SHP77 treated with DMSO at 0.1 percent for 48 hours (cell line): ENCODE measurements around the gene CFAP77.

ENCODE experiments used
- DNase-seq: peaks from one replicate; lab custom pipeline; 2025; lab: John Stamatoyannopoulos, UW

The CFAP77 gene

DNA sequence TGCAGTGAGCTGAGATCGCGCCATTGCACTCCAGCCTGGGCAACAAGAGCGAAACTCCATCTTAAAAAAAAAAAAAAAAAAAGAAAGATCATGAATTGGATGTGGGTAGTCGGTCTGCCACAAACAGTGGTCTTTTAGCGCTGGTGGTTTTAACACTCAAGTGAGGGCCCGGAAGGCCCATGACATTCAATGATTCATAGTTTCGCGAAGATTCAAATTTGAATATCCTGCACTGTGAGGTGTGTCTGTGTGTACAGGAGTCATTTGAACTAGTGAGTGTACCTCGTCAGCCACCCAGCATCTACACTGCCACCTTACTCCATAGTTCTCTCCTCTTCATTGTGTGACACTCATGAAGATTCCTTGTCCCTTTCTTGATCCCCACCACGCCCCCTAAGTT lies 41.3 kb downstream of the CFAP77 start:
- DNase-seq = no peak

DNA sequence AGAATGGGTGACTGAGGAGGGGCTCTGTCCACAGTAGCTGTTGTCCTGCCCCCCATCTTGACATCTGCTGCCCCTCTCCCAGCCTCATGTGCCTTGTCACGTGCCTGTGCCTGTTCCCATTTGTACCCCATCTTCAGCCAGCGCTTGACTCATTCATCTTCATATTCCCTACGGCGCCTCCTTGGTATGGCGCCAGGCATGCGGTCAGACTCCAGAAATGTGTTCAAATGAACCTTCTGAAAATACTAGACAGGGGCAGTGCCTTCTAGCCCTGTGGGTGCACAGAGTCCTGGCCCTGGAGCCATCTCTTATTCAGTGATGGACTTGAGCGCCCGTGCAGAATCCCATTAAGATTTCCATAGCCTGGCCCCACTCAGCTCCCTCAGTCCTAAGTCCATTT lies 46.2 kb downstream of the CFAP77 start:
- no peak for DNase-seq

DNA sequence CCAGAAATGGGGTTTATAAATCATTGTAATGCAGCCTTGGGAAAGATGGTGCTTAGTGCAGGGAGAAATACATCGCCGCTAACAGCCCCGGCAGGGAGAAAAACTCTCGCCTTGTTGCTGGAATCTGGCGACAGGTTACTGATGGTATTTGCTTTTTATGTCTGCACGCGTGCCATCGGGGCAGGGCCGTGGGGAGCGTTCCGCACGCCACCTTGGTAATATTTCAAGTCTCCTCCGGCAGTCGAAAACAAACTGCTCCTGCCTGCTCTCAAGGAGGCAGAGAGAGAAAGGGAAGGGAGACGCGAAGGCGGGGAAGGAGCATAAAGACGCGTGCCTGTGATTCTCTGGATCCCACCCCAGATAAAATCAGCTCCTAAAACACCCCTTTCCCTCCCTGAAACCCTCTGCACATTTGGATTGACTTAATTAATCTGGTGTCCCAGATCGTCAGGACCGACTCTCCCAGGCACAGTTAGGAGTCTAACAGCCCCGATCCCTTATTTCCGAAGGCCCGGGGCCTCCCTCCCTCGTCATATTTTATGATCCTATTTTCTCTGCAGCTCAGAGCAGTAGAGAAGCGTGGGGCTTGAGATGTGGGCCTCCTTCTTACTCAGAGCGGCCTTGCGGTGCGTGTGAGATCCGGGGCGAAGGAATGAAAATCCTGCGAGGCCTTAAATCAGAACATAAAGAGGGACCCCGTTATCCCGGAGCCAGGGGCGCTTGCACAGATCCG lies 47.7 kb downstream of the CFAP77 start:
- no peak for DNase-seq

DNA sequence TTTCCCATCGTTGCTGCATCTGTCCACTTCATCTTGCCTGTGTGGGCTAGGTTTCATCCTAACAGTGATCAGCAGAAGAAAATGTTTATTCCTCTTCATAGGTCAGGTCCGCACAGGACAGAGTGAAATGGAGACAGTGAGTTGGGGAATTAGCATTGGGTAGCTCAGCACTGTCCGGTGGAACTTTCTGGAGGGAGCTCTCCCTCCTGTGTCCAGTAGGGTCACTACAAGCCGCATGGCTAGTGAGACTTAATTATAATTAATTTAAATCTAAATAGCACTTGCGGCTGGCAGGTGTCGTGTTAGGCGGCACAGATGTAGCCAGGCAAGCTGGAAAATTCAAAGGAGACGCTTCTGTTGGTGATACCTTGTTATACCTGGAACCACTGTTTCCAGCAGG lies 48.4 kb downstream of the CFAP77 start:
- no peak for DNase-seq

DNA sequence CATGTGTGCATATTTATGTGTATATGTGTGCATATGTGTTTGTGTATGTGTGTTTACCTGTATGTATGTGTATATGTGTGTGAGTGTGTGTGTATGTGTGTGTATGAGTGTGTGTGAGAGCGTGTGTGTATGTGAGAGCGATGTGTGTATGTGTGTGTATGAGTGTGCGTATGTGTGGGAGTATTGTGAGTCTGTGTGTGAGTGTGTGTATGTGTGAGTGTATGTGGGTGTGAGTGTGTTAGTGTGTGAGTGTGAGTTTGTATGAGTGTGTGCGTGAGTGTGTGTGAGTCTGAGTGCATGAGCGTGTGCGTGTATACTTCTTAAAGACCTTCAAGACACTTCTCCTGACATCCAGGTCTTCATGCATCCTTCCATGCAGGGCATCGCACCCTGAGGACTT lies 49.6 kb downstream of the CFAP77 start:
- DNase-seq = no peak

DNA sequence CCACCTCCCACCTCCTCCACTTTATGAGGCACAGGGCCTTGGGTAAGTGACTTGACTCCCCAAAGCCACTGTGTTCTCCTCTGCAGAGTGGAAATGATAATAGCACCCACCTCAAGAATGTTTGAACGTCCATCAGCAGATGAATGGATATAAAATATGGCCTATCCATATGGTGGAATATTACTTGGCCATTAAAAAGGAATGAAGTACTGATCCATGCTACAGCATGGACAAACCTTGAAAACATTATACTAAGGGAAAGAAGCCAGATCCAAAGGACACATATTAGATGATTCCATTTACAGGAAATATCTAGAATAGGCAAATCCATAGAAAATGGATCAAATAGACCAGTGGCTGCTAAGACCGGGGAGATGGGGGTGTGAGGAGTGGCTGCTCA lies 50.2 kb downstream of the CFAP77 start:
- DNase-seq = no peak

DNA sequence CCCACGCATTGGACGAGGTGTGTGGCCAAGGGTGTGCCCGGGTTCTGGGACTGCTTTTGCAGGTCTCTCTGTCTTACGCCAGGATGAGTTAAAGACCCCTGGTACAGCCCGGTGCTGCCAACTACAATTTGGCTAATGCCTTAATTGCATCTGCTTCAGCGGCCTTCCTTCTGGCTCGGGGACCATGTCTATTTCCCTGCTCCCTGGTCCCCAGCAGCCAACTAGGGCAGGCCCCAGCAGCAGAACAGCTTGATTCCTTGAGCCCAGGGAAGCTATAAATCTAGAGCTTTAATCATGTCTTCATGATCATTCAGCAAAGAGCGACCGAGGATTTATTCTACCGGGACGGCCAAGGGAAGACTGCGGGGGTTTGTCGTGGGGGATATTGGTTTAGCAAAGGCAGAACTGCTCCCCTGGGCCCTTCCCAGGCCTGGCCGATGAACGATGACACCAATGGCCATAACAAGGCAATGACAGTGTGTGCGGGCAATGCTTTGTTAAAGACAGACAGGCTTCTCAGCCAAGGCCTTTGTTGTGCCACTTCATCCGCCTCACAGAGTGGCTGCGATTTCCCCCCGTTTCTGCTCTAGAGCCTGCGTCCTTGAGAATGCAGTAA lies 51.4 kb downstream of the CFAP77 start:
- DNase-seq = no peak

DNA sequence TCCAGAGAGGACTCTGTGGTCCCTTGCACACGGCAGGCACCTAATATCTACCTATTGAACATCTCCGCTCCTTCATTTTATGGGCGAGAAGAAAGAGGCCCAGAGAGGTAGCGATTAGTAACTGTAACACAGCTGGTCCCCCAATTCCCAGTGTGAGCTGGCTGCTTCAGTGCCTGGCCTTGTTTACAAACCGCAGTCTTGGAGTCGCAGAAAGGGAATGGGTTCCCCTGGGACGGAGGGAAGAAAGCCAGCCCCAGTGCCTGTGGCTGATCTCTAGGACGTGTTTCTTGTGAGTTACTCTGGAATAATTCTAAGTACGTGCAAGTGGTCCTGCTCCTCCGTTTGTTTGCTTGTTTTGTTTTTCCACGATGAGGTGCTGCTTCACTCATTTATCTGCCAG lies 52.0 kb downstream of the CFAP77 start:
- no peak for DNase-seq

DNA sequence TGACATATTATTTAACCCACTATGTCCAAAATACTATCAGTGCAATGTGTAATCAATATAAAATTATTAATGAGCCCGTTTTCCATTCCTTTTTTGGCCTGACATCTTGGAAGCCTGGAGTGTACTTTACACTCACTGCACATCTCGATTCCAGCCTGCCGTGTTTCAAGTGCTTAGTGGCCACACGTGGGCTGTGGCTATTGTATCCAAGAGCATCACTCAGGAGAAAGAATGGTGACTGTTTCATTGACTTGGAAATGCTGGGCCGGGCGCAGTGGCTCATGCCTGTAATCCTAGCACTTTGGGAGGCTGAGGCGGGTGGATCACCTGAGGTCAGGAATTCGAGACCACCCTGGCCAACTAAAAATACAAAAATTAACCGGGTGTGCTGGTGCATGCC lies 54.5 kb downstream of the CFAP77 start:
- no peak for DNase-seq

DNA sequence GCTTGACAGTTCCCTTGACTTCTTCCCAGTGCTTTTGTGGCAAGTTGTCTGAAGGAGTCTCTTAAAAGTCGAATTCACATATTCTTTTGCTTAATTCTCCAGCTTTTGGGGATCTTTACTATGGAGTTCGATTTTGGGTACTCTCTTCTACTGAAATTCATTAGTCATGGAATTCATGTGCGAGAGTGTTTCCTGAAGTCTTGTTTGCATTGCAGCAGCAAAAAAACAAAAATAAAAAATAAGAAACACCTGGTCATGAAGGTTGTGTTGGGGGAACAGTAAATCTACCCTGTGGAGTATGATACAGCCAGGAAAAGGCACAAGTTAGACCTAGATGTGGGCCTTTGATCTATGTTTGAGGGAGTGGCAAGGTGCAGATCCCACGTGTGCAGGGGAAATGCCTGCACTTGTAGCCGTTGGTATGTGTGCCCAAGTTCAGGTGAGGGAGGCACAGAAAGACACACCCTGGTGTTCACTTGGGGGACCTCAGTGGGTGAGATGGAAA lies 55.2 kb downstream of the CFAP77 start:
- DNase-seq = no peak

DNA sequence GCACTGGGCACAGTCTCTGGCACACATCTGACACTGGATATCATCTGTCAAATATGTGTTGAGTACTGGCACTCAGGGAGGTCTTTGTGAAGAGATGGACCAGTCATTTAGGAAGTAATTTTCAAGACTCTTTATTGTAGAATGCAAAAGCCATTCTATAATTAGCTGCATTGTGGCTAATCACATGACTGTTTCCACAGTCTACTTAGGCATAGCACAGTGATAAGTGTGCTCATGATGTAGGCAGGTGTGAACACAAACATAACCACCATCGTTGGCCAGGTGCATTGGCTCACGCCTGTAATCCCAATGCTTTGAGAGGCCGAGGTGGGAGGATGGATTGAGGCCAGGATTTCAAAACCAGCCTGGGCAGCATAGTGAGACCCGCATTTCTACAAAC lies 62.2 kb downstream of the CFAP77 start:
- DNase-seq = peak; percentile 22

DNA sequence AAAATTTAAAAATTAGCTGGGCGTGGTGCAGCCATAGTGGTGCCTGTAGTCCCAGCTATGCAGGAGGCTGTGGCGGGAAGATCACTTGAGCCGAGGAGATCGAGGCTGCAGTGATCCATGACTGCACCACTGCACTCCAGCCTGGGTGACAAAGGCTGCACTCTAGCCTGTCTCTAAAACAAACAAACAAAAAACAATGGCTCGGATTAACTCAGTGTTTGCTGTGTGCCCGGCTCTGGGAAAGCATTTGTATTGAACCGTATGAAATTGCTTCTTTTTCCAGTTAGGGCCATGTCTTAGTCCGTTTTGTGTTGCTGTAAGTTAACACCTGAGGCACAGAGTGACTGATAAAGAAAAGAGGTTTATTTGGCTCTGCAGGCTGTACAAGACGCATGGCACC lies 62.6 kb downstream of the CFAP77 start:
- no peak for DNase-seq

DNA sequence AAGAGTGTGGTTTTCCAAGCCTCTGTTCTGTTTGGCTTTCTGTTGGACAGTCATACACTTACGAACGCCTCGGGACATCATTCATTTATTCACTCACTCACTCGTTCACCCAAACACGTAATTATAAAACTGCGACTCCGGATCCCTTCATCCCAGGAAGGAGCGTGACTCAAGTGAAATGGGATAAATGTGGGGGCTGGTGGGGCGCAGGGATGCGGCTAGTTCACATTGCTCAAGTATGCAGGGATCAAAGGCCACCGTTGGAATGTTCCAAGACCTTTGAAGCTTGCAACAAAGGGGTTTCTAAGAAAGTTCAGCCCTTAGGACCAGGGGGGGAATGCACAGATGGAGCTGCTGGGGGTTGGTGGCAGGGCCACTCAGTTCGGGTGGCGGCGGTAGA lies 64.2 kb downstream of the CFAP77 start:
- DNase-seq = no peak

DNA sequence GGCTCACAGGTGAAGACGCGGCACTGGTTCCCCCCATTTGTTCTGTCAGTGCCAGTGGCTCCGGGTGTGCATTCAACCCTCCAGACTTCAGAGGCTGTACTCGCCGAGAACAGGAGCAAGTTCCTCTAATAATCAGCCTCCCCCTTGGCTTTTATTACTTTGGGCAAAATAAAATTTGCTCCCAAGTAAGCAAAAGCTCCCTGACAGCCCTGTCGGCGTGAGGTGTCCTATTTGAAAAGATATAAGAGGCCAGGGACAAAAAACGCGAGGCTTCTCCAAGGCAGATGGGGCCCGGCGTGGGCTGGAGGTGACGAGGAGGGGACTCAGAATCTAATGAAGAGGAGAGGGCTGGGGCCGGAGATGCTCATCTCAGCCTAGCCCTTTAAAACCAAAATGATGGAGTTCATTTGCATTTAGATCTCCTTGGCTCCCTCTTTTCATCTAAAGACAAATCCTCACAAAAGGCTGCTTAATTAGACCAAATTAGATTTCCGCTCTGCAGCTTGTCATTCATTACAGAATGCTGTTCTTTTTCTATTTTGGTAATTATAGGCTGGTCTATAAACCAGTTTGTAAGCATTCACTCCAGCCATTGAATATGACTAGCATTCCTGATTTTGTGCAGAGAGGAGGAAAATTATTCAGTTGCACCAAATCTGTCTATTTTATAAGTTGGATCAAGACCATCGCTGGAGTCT lies 68.5 kb downstream of the CFAP77 start:
- no peak for DNase-seq

DNA sequence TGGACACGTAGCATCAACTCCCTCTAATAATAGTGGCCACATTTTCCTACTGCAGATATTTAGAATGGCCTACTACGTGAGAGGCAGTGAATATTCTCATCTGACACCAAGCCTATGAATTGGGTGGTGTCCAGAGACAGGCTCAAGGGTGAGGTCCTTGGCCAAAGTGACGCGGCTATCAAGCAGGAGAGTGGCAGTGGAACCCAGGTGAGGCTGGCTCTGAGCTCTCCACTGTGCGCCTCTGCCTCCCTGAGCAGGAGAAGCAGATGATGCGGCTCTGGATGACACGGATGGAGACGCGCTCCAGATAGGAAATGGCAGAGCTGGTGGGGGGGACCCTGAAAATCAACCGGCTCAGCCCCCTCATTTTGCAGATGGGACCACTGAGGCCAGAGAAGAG lies 69.7 kb downstream of the CFAP77 start:
- no peak for DNase-seq

DNA sequence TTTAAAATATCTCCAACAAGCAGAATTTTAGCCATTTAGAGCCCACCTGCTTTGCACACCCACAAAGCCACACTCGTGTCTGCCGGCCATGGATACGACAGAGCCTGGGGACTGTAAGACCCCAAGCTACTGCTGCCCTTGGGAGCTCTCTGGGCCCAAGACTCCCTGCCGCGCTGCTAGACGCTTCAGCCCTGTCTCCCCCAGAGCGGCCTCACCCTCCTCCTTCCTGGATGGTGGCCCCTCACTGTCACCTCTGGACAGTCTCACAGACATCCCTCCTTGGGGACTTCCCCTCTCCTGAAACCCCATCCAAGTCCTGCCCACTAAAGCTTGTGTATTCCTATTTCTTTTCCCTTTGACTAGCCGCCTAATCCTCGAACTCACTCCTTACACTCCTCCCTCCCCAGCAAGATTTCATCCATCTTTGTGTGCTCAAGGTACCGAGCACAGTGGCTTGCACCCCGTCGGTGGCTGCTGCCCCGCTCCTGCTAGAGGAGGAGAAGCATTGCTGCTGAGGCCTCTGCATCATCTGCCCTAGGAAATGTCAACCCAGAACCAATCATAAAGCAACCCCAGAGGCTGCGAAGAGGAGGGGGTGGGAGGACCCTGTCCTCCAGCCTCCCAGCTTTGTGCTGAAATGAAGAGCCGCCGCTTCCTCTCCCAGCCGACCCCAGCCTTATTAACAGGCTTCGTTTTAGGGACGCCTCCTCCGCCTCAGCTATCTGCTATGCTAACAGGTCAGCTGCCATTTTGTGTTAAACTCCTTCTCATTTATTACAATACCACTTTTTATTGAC lies 71.2 kb downstream of the CFAP77 start:
- DNase-seq = no peak

DNA sequence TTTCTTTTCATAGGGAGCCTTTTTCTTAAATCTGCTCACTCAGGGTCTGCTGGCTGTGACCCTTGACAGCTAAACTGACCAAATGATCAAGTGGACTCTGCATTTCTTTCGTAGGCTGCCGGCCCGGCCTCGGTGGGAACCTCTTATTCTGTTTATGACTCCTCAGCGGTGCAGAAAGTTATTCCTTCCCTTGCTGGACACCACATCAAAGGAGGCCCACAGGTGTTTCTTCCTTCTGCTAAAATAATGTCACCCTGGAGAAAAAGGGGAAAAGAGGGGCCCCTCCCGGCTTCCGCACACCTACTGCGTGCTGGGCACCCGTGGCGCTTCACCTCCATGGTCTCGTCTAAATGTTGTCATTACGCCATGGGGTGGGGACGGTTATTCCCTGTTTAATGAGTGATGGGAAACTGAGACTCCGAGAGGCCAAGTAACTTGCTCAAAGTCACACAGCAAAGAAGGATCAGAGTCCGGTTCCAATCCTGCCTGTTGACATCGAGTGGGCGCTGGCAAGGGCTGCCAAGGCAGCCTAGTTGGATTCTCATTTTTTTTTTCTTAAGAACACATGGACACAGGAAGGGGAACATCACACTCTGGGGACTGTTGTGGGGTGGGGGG lies 72.3 kb downstream of the CFAP77 start:
- DNase-seq = no peak

DNA sequence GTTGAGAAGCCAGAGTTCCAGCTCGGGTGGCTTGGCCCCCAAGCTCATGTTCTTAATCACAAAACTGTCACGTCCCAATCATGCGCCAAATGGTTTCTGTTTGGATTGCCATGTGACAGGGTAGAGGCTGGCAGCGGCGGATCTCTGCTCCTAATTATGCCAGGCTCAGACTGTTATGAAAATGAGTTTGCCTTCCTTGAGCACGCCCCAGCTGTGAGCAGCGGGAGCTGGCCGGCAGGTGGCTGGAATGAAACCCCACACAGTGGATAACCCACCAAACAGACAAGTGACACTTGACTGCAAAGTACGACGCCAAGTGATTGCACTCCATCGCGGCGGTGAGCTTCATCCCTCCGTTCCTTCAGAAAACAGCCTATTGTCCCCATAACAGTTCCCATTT lies 75.4 kb downstream of the CFAP77 start:
- no peak for DNase-seq

DNA sequence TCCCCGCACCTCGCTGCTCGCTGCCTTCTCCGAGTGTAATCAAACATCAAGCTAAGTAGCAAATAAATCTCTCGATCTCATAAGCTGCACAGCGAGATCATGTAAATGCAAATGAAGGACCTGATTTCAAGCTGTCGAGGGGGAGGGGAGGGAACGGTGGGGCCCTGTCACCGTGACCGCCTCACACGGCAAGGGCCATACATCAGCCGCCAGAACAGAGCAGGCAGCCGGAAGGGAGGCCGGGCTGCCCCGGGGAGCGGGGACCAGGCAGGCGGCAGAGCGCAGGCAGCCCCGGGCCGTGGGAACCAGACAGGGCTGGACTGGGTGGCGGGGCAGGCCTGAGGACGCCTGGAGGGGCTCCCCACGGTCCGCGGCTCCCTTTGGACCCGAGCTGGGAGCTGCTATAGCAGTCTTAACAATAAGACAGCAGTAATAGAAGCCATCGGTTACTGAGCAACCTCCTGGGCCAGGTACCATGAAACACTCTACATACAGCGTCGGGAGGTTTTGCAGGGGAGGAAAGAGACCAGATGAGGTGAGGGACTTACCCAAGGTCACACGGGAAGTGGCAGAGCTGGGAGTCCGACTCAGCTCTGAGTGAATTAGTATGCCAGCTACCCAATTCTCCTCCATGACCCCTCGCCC lies 76.8 kb downstream of the CFAP77 start:
- no peak for DNase-seq

DNA sequence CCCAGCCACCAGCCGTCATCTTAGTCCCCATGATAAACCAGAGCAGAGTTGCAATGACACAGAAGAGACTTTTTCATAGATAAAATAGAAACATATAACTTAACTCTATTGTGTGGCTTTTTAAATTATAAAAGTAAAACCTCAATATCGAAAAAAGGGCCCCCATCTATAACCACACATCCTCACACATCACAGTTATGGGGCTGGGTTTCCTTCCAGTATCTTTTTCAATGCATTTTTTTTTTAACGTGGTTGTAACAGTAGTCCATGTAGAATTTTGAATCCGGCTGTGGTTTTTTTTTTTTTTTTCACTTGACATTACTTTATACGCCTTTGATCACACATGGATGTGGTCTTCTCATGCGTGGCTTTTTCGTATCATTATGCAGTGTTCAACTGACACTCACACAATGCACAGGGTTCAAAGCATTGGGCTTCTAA lies 77.4 kb downstream of the CFAP77 start:
- DNase-seq = no peak

DNA sequence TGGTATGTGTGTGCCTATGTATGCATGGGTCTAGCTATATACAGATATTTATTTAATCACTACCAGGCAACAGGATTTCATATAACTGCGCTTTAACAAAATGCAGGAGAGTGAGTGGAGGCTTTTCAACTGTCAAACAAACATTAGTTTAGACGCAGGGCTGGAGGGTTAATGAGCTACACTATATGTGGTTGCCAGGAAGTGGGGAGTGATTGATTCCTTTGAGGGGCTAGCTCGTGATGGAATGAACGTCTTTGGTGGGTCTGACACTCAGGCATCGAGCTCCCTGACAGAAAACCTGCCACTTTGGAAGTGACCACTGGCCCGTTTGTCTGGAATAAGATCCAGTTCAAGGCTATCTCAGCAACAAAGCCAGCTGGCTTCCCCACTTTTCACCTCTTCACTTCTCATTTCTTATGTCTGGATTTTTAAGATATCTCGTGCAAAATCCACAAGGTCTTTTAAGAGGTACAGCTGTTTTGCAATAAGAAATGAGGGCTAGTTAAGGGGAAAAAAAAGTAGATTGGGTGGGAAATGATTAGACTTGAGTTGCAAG lies 78.0 kb downstream of the CFAP77 start:
- no peak for DNase-seq
